ENCODE data around the gene ITIH2. TPM values are rescaled to one million over a fixed set of nuclear protein-coding genes. Genes with fewer than 3 reads are reported as not detected.

Gene ITIH2
- total and polyA plus RNA-seq, 2 donors from 2014 or later: 0.13 to 1.2 TPM

- TF ChIP-seq CTCF (IDR thresholded peaks at IDR 0.05; ENCODE audit: borderline replicate concordance, extremely low read depth, insufficient read depth): no peak
- DNase-seq (no peak), FAIRE-seq (no peak)
- Histone ChIP-seq H3K9ac (ENCODE audit: low read length in 3 of 3) (no peak overlapping the region), H3K36me3 (ENCODE audit: control insufficient read depth in 2 of 3, insufficient read depth in 3 of 3, low read length in 3 of 3) (peaks cover 3 to 32% (median 17%) of the 10 kb centered on the region in 3 donors), H3K4me3 (ENCODE audit: low read length in 3 of 3) (no peak overlapping the region), H3K27me3 (ENCODE audit: control insufficient read depth, insufficient read depth, low read length) (no peaks in the 10 kb centered on the region), H3K27ac (ENCODE audit: low read depth in 2 of 2, low read length in 2 of 2) (no peak overlapping the region), H3K9me3 (ENCODE audit: control insufficient read depth in 2 of 3, insufficient read depth in 1 of 3, low read length in 3 of 3) (no peaks in the 10 kb centered on the region), H3K4me1 (ENCODE audit: control insufficient read depth in 2 of 3, insufficient read depth in 2 of 3, low read depth in 1 of 3, low read length in 3 of 3) (no peaks in the 10 kb centered on the region)
- intact Hi-C loops (cut with DNase I): no loop called here
Observed at GRCh38 chr10:7767209-7767608, 64.1 kb downstream of the ITIH2 start.

- no peaks in the 10 kb centered on the region for H3K4me1 ChIP-seq (ENCODE audit: control insufficient read depth in 2 of 3, insufficient read depth in 2 of 3, low read depth in 1 of 3, low read length in 3 of 3)
- no peak overlapping the region for H3K4me3 ChIP-seq (ENCODE audit: low read length in 3 of 3)
- DNase-seq (no peak), FAIRE-seq (no peak)
- H3K27ac ChIP-seq (ENCODE audit: low read depth in 2 of 2, low read length in 2 of 2): no peak overlapping the region
- no peak for TF ChIP-seq CTCF (IDR thresholded peaks at IDR 0.05; ENCODE audit: borderline replicate concordance, extremely low read depth, insufficient read depth)
- peaks cover 2 to 27% (median 17%) of the 10 kb centered on the region in 3 donors for H3K36me3 ChIP-seq (ENCODE audit: control insufficient read depth in 2 of 3, insufficient read depth in 3 of 3, low read length in 3 of 3)
- H3K9ac ChIP-seq (ENCODE audit: low read length in 3 of 3): no peak overlapping the region
- H3K27me3 ChIP-seq (ENCODE audit: control insufficient read depth, insufficient read depth, low read length): no peaks in the 10 kb centered on the region
- H3K9me3 ChIP-seq (ENCODE audit: control insufficient read depth in 2 of 3, insufficient read depth in 1 of 3, low read length in 3 of 3): no peaks in the 10 kb centered on the region
- intact Hi-C loops (cut with DNase I): no loop called here
Observed at GRCh38 chr10:7768417-7768816, 65.3 kb downstream of the ITIH2 start.

GRCh38 chr10:7773845-7774801 is 71.0 kb downstream of the ITIH2 start:
- FAIRE-seq (no peak), DNase-seq (no peak)
- no peak for TF ChIP-seq CTCF (IDR thresholded peaks at IDR 0.05; ENCODE audit: borderline replicate concordance, extremely low read depth, insufficient read depth)
- H3K27ac ChIP-seq (ENCODE audit: low read depth in 2 of 2, low read length in 2 of 2): no peak overlapping the region
- H3K4me1 ChIP-seq (ENCODE audit: control insufficient read depth in 2 of 3, insufficient read depth in 2 of 3, low read depth in 1 of 3, low read length in 3 of 3): peaks cover 0 to 3% (median 3%) of the 10 kb centered on the region in 3 donors
- H3K9me3 ChIP-seq (ENCODE audit: control insufficient read depth in 2 of 3, insufficient read depth in 1 of 3, low read length in 3 of 3): no peaks in the 10 kb centered on the region
- peaks cover 2 to 20% (median 10%) of the 10 kb centered on the region in 3 donors for H3K36me3 ChIP-seq (ENCODE audit: control insufficient read depth in 2 of 3, insufficient read depth in 3 of 3, low read length in 3 of 3)
- no peak overlapping the region for H3K4me3 ChIP-seq (ENCODE audit: low read length in 3 of 3)
- H3K9ac ChIP-seq (ENCODE audit: low read length in 3 of 3): no peak overlapping the region
- intact Hi-C loops (cut with DNase I): no loop called here
- H3K27me3 ChIP-seq (ENCODE audit: control insufficient read depth, insufficient read depth, low read length): no peaks in the 10 kb centered on the region
